Stimulated activated CD4-positive, alpha-beta T cell treated with anti-CD3 and anti-CD28 coated beads, Interleukin-12 subunit alpha, Interleukin-12 subunit beta, amount 100 ng/mL, for 4 hours (primary cell): Measurements from ENCODE around the gene PRRT1.
"Not testable (repeated sequence)": the region's sequence is repeated elsewhere in the genome, so short reads cannot be mapped to it uniquely, and the experiment has no call there.

Experiments
- DNase-seq: peaks from one replicate; pipeline ENCODE4 v3.0.0-alpha.2; 2020

PRRT1 gene

DNA sequence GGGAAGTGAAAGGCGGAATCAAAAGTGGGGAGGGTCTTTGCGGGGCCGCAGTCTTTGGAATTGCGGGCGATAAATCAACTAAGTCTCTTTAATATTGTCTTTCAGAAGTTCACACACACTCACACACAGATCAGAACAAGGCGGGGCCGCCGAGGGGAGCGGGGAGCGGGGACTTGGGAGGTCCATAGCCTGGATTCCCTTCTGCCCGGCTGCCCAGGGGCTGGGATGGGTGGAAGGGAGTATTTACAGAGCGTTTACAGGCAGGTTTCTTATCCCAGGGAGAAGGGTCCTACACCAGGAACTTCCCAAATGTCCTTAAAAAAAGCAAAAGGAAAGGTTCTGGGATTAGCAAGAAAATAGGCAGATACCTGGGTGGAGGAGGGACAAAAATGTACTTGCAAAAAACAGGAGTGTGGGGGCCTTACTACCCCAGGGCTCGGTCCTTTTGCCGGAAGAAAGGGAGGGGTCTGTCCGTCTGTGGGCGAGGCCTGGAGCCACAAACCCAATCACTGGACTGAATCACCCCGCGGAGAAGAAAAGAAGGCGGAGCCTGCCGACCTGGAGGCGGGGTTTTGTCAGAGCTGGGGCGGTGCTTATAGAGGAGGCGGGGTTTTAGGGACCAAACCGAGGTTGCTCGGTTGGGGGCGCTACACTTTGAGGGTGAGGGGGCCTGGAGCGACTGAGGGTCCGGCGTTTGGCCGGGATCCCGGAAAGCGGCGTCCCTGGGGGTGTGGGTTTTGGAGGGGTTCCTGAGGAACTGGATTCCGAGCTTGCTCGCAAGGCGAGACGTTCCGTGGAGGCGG is 3.2 kb downstream of the PRRT1 start:
- peak; percentile 60 for DNase-seq

DNA sequence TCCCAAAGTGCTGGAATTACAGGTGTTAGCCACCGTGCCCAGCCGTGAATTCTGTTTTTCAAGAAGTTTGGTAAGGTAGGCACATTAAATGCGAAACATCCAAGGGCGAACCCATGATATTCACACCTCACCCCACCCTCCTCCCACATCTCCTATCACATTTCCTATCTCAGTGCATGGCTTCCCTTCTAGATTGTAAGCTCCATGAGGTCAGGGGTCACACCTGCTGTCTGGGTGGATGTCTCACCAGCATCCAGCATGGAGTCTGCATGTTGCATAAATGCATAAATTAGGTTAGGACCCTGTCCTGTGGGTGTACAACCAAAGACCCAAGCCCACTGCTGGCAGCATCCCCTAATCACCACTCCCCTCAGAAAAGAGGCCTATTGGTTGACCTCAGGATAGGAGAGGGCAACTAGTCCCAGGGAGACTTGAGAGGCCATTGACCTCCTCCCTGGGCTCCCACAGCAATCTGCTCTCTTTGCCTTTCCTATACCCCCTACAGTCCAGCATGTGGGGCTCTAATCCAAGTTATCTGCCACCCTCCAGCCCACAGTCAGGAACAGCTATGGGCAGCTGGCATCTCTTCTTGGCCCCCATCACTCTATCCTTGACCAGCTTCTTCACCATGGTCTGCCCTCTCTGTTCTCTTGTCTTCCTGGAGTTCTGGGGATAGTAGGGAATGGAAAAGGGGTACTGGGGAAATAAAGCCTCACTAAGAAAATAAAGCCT is 4.2 kb downstream of the PRRT1 start:
- no peak for DNase-seq

DNA sequence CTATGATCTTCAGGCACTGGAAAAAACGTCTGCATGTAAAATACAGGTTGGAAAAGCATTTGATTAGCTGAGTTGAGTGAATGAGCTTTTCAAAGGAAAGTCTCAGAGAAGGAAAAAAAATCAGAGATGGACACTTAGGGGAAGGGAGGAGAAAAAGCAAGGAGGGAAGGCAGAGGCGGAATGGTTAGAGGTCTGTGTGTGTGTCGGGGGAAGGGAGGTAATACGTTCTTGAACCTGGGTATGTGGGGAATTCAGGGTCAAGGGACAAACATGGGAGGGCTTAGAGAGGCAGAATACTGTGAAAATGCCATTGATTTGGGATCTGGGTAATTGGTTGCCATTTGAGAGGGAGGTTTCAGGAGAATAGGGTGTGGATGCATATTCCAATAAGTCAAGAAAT is 5.1 kb downstream of the PRRT1 start:
- DNase-seq: no peak

DNA sequence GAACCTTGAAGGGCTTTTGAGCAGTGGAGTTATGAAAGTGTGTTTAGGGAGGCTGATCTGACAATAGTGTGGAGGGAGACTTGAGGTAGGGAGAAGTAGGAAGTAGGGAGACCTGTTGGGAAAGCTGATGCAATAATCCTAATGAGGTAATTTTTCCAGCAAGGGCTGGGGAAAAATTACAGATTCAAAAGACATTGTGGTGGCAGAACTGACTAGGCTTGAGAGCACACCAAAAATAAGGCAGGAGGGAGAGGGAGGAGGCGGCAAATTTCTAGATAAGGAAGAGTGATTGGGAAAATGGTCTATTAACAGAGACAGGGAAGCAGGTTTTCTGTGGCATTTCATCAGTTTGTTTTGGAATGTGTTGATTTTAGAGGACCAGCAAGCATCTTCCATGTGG is 5.5 kb downstream of the PRRT1 start:
- DNase-seq: no peak

- DNase-seq: not testable (repeated sequence)
Observed at GRCh38 chr6:32144238-32144637, 7.5 kb downstream of the PRRT1 start.

- no peak for DNase-seq
Observed at GRCh38 chr6:32140420-32141046, 11.2 kb downstream of the PRRT1 start.

GRCh38 chr6:32139590-32139989 is 12.1 kb downstream of the PRRT1 start:
- DNase-seq: no peak

DNA sequence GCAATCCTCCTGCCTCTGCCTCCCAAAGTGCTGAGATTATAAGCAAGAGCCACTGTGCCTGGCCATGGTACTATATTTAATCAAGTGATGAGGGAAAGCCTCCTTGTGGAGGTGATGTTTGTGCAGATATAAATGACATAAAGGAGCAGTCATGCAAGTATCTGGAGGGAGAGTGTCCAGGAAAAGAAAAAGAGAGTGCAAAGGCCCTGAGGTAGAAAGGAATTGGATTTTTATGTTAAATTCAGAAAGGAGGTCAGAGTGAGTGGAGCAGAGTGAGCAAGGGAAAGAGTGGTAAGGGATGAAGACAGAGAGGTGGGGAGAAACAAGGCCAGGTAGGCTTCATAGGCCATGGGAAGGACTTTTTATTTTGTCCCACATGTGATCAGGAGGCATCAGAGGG is 14.3 kb downstream of the PRRT1 start:
- DNase-seq: no peak

- no peak for DNase-seq
Observed at GRCh38 chr6:32133786-32134185, 18.0 kb downstream of the PRRT1 start.

DNA sequence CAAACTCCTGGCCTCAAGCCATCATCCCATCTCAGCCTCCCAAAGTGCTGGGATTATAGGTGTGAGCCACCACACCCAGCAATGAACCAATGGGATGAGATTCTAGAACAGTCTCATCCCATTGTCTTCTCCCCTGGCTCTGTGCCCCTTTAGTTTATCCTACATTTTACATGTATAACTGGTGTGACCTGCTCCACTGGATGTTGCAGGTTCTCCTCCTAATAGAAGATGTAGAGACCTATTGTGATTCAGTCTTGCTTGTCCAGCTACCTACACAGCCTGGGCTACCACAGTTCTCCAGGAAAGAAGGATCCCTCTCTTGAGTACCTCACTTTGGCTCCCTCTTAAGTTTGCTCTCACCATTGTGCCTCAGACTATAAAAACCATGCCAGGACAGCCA is 19.6 kb downstream of the PRRT1 start:
- DNase-seq: no peak

- DNase-seq: no peak
Observed at GRCh38 chr6:32131439-32131948, 20.2 kb downstream of the PRRT1 start.

DNA sequence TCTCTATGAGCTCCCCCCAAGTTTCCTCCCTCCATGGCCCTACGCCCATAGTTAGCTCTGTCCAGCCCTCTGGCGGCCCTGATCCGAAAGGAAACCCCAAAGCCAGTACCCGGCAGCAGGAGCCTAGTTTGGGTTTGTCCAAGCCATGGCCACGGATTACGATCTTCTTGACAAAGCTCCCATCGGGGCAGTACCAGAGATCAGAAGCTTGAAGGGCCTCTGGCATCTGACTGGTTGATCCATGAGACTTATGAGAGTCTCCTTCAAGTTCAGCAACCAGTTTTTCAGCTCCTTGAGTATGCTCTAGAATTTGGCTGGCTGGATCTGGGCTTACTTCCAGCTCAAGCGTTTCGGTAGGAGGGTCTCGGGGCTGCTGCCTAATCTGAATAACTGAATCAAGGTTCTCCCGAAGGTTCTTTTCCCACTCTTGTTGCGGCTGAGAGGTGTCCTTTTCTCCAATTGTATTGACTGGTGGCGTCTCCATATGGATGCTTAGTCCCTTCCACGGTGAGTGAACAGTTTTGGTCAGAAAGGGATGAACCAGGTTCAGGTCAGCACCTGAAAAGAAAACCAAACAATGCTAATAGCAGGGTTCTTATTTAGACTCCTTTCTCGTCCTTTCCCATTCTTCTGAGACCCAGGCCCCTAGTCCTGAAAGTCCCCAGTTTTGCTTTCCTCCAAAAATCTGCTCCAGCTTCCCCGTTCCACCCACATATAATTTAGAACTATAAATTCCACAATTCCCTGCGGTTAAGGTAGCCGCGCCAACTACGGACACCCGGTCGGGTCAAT is 22.2 kb downstream of the PRRT1 start:
- DNase-seq: no peak

DNA sequence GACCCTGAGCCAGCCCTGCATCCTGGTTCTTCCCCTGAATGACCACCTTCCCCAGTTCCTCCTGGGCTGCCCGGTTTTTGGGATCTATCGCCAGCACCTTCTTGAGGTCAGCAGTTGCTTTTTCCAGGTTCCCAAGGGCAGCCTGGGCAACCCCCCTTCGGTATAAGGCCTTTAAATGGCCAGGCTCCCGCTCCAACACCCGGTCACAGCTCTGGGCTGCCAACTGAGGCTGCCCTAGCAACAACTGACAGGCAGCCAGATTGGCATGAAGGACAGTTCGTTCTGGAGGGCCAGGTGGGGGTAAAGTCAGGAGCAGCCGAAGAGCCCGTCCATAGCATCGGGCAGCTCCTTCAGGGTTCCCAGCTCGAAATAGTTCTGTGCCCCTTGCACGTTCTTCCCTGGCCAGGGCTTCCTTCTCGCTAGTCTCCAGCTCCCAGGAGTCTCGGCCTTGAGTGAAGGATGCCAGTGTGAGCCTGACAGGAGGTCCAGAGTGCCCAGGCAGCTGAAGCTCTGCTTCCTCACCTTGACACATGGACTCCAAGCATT is 22.9 kb downstream of the PRRT1 start:
- no peak for DNase-seq

GRCh38 chr6:32127717-32128592 is 23.8 kb downstream of the PRRT1 start, which contains the start of gene ATF6B:
Gene ATF6B (minus strand): TSS chr6:32128246. CDS start chr6:32128207, 39 bp downstream.
- DNase-seq: peak; percentile 94

- DNase-seq: no peak
Observed at GRCh38 chr6:32127409-32127716, 24.4 kb downstream of the PRRT1 start.

- DNase-seq: no peak
Observed at GRCh38 chr6:32126880-32127279, 24.9 kb downstream of the PRRT1 start.

DNA sequence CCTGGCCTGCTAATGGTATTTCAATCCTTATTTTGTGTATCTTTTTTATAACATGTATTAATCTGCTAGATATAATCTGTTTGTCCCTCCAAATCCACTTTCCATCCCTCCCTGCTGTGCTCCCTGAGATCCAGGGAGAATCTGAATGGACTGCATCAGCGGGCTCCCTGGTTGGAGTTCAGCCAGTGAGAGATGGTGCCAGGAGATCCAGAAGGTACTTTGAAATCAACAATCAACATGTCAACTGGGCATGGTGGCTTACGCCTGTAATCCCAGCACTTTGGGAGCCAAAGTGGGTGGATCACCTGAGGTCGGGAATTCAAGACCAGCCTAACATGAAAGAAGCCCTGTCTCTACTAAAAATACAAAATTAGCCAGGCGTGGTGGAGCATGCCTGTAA is 28.1 kb downstream of the PRRT1 start:
- DNase-seq: no peak

DNA sequence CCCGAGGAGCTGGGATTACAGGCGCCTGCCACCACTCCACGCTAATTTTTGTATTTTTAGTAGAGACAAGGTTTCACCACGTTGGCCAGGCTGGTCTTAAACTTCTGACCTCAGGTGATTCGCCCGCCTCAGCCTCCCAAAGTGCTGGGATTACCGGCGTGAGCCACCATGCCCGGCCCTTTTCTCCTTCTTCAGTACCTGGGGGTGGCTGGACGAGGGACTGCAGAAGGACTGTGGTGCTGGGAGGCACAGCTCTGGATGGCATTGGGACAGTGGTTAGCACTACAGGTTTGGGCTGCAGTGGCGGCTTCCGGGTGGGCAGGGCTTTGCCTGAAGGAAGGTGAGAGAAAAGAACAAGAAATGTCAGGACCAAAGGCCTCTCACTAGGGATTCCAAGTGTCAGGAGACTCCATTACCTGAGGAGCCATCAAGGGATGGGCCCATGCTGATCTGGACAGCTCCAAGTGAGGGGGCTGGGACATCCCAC is 31.1 kb downstream of the PRRT1 start:
- DNase-seq: no peak

DNA sequence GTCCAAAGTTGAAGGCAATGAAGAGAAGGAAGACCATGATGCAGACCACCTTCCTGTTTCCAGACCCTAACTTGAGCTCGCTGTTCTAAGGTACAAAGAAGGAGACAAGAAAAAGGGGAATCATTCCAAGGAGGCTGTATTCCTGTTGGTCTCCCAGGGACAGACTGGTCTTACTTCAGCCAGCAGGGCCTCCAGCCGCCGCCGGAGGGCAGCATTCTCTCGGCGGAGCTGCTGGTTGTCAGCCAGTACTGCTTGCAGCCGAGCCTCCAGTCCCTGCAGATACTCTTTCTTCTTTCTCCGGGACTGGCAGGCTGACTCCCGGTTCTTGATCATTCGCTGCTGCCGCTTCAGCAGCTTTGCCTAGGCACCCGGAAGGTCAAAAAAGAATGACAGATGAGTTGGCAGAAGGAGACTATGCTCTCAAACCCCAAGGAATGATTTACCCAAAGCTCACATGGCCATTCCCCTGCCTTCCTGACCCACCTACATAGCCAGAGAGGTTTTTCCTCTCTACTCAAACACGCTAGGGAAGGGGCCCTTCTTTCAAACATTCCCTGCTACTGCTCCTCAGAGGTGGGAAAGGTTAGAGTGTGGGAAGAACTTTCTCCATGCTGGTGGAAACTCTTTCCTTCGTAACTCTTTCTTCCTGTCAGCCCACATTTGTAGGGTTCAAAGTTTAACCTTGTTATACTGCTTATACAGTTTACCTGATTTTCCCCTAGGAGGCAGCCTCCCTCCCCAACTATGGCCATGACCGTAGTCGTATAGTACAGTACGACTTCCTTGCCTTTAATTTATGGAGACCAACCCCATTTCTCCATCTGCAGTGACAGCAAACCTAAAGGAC is 32.7 kb downstream of the PRRT1 start:
- DNase-seq: peak; percentile 68

- no peak for DNase-seq
Observed at GRCh38 chr6:32117461-32117860, 34.3 kb downstream of the PRRT1 start.
